Measurements from ENCODE around the gene AKAP8.
"Not testable (repeated sequence)": the region's sequence is repeated elsewhere in the genome, so short reads cannot be mapped to it uniquely, and the experiment has no call there.

AKAP8 gene

GRCh38 chr19:15401397-15401710 is 21.8 kb upstream of the AKAP8 start:
- Histone ChIP-seq H3K4me1 (ENCODE audit: insufficient read depth, low read length) (no peaks in the 10 kb centered on the region), H3K4me3 (ENCODE audit: low read length) (no peak overlapping the region), H3K27me3 (ENCODE audit: insufficient read depth, low read length) (no peaks in the 10 kb centered on the region), H3K27ac (ENCODE audit: low read length) (no peak overlapping the region), H3K9me3 (ENCODE audit: insufficient read depth, low read depth, low read length) (no peaks in the 10 kb centered on the region), H3K36me3 (ENCODE audit: insufficient read depth, low read depth, low read length) (peaks cover 86% of the 10 kb centered on the region), H3K9ac (ENCODE audit: low read depth, low read length) (no peak overlapping the region)

- H3K9ac ChIP-seq (ENCODE audit: low read depth, low read length): no peak overlapping the region
- no peaks in the 10 kb centered on the region for H3K27me3 ChIP-seq (ENCODE audit: insufficient read depth, low read length)
- no peaks in the 10 kb centered on the region for H3K9me3 ChIP-seq (ENCODE audit: insufficient read depth, low read depth, low read length)
- H3K27ac ChIP-seq (ENCODE audit: low read length): no peak overlapping the region
- H3K36me3 ChIP-seq (ENCODE audit: insufficient read depth, low read depth, low read length): peaks cover 91% of the 10 kb centered on the region
- no peaks in the 10 kb centered on the region for H3K4me1 ChIP-seq (ENCODE audit: insufficient read depth, low read length)
- H3K4me3 ChIP-seq (ENCODE audit: low read length): no peak overlapping the region
These were observed 21.2 kb upstream of the AKAP8 start for GRCh38 chr19:15400521-15401396.

GRCh38 chr19:15399635-15400034 is 20.0 kb upstream of the AKAP8 start:
- H3K9me3 ChIP-seq (ENCODE audit: insufficient read depth, low read depth, low read length): no peaks in the 10 kb centered on the region
- no peak overlapping the region for H3K27ac ChIP-seq (ENCODE audit: low read length)
- H3K4me1 ChIP-seq (ENCODE audit: insufficient read depth, low read length): no peaks in the 10 kb centered on the region
- H3K36me3 ChIP-seq (ENCODE audit: insufficient read depth, low read depth, low read length): peaks cover 97% of the 10 kb centered on the region
- H3K9ac ChIP-seq (ENCODE audit: low read depth, low read length): no peak overlapping the region
- no peak overlapping the region for H3K4me3 ChIP-seq (ENCODE audit: low read length)
- H3K27me3 ChIP-seq (ENCODE audit: insufficient read depth, low read length): no peaks in the 10 kb centered on the region

- H3K27ac ChIP-seq (ENCODE audit: low read length): no peak overlapping the region
- H3K4me1 ChIP-seq (ENCODE audit: insufficient read depth, low read length): no peaks in the 10 kb centered on the region
- no peak overlapping the region for H3K9ac ChIP-seq (ENCODE audit: low read depth, low read length)
- peaks cover 97% of the 10 kb centered on the region for H3K36me3 ChIP-seq (ENCODE audit: insufficient read depth, low read depth, low read length)
- no peaks in the 10 kb centered on the region for H3K9me3 ChIP-seq (ENCODE audit: insufficient read depth, low read depth, low read length)
- no peak overlapping the region for H3K4me3 ChIP-seq (ENCODE audit: low read length)
- no peaks in the 10 kb centered on the region for H3K27me3 ChIP-seq (ENCODE audit: insufficient read depth, low read length)
These were observed 19.6 kb upstream of the AKAP8 start for GRCh38 chr19:15399234-15399515.

GRCh38 chr19:15398501-15399233 is 19.1 kb upstream of the AKAP8 start:
- no peak overlapping the region for H3K9ac ChIP-seq (ENCODE audit: low read depth, low read length)
- no peaks in the 10 kb centered on the region for H3K27me3 ChIP-seq (ENCODE audit: insufficient read depth, low read length)
- no peaks in the 10 kb centered on the region for H3K4me1 ChIP-seq (ENCODE audit: insufficient read depth, low read length)
- H3K36me3 ChIP-seq (ENCODE audit: insufficient read depth, low read depth, low read length): peaks cover 97% of the 10 kb centered on the region
- H3K27ac ChIP-seq (ENCODE audit: low read length): no peak overlapping the region
- no peak overlapping the region for H3K4me3 ChIP-seq (ENCODE audit: low read length)
- H3K9me3 ChIP-seq (ENCODE audit: insufficient read depth, low read depth, low read length): no peaks in the 10 kb centered on the region

- no peak overlapping the region for H3K9ac ChIP-seq (ENCODE audit: low read depth, low read length)
- no peaks in the 10 kb centered on the region for H3K9me3 ChIP-seq (ENCODE audit: insufficient read depth, low read depth, low read length)
- no peak overlapping the region for H3K27ac ChIP-seq (ENCODE audit: low read length)
- peaks cover 97% of the 10 kb centered on the region for H3K36me3 ChIP-seq (ENCODE audit: insufficient read depth, low read depth, low read length)
- H3K27me3 ChIP-seq (ENCODE audit: insufficient read depth, low read length): no peaks in the 10 kb centered on the region
- no peaks in the 10 kb centered on the region for H3K4me1 ChIP-seq (ENCODE audit: insufficient read depth, low read length)
- H3K4me3 ChIP-seq (ENCODE audit: low read length): no peak overlapping the region
These were observed 18.2 kb upstream of the AKAP8 start for GRCh38 chr19:15397782-15398181.

GRCh38 chr19:15397236-15397635 is 17.6 kb upstream of the AKAP8 start:
- Histone ChIP-seq H3K36me3 (ENCODE audit: insufficient read depth, low read depth, low read length) (peaks cover 94% of the 10 kb centered on the region), H3K9ac (ENCODE audit: low read depth, low read length) (no peak overlapping the region), H3K27ac (ENCODE audit: low read length) (no peak overlapping the region), H3K27me3 (ENCODE audit: insufficient read depth, low read length) (no peaks in the 10 kb centered on the region), H3K4me3 (ENCODE audit: low read length) (no peak overlapping the region), H3K9me3 (ENCODE audit: insufficient read depth, low read depth, low read length) (no peaks in the 10 kb centered on the region), H3K4me1 (ENCODE audit: insufficient read depth, low read length) (no peaks in the 10 kb centered on the region)

- Histone ChIP-seq H3K4me3 (ENCODE audit: low read length) (no peak overlapping the region), H3K27me3 (ENCODE audit: insufficient read depth, low read length) (no peaks in the 10 kb centered on the region), H3K27ac (ENCODE audit: low read length) (no peak overlapping the region), H3K36me3 (ENCODE audit: insufficient read depth, low read depth, low read length) (peaks cover 93% of the 10 kb centered on the region), H3K9me3 (ENCODE audit: insufficient read depth, low read depth, low read length) (no peaks in the 10 kb centered on the region), H3K4me1 (ENCODE audit: insufficient read depth, low read length) (no peaks in the 10 kb centered on the region), H3K9ac (ENCODE audit: low read depth, low read length) (no peak overlapping the region)
These were observed 16.8 kb upstream of the AKAP8 start for GRCh38 chr19:15396436-15396835.

GRCh38 chr19:15395251-15395650 is 15.7 kb upstream of the AKAP8 start:
- not testable (repeated sequence) for H3K9me3 ChIP-seq (ENCODE audit: insufficient read depth, low read depth, low read length); H3K4me1 ChIP-seq (ENCODE audit: insufficient read depth, low read length); H3K27ac ChIP-seq (ENCODE audit: low read length); H3K27me3 ChIP-seq (ENCODE audit: insufficient read depth, low read length); H3K4me3 ChIP-seq (ENCODE audit: low read length); H3K9ac ChIP-seq (ENCODE audit: low read depth, low read length)
- H3K36me3 ChIP-seq (ENCODE audit: insufficient read depth, low read depth, low read length): peaks cover 88% of the 10 kb centered on the region

GRCh38 chr19:15394426-15394825 is 14.8 kb upstream of the AKAP8 start:
- no peaks in the 10 kb centered on the region for H3K27me3 ChIP-seq (ENCODE audit: insufficient read depth, low read length)
- H3K27ac ChIP-seq (ENCODE audit: low read length): no peak overlapping the region
- no peak overlapping the region for H3K4me3 ChIP-seq (ENCODE audit: low read length)
- no peak overlapping the region for H3K9ac ChIP-seq (ENCODE audit: low read depth, low read length)
- H3K36me3 ChIP-seq (ENCODE audit: insufficient read depth, low read depth, low read length): peaks cover 88% of the 10 kb centered on the region
- no peaks in the 10 kb centered on the region for H3K4me1 ChIP-seq (ENCODE audit: insufficient read depth, low read length)
- H3K9me3 ChIP-seq (ENCODE audit: insufficient read depth, low read depth, low read length): no peaks in the 10 kb centered on the region

- Histone ChIP-seq H3K36me3 (ENCODE audit: insufficient read depth, low read depth, low read length) (peaks cover 84% of the 10 kb centered on the region), H3K9ac (ENCODE audit: low read depth, low read length) (no peak overlapping the region), H3K27me3 (ENCODE audit: insufficient read depth, low read length) (no peaks in the 10 kb centered on the region), H3K27ac (ENCODE audit: low read length) (no peak overlapping the region), H3K9me3 (ENCODE audit: insufficient read depth, low read depth, low read length) (no peaks in the 10 kb centered on the region), H3K4me1 (ENCODE audit: insufficient read depth, low read length) (no peaks in the 10 kb centered on the region), H3K4me3 (ENCODE audit: low read length) (no peak overlapping the region)
These were observed 14.4 kb upstream of the AKAP8 start for GRCh38 chr19:15393963-15394362.

- peaks cover 64% of the 10 kb centered on the region for H3K36me3 ChIP-seq (ENCODE audit: insufficient read depth, low read depth, low read length)
- H3K27ac ChIP-seq (ENCODE audit: low read length): no peak overlapping the region
- H3K4me3 ChIP-seq (ENCODE audit: low read length): no peak overlapping the region
These were observed 11.2 kb upstream of the AKAP8 start for GRCh38 chr19:15390814-15391213.

More at GRCh38 chr19:15390814-15391213, 11.2 kb upstream of the AKAP8 start:
- H3K27me3 ChIP-seq (ENCODE audit: insufficient read depth, low read length): no peaks in the 10 kb centered on the region
- no peaks in the 10 kb centered on the region for H3K9me3 ChIP-seq (ENCODE audit: insufficient read depth, low read depth, low read length)
- H3K9ac ChIP-seq (ENCODE audit: low read depth, low read length): no peak overlapping the region
- no peaks in the 10 kb centered on the region for H3K4me1 ChIP-seq (ENCODE audit: insufficient read depth, low read length)

Measured in iPS-20b (cell line).